RPMI7951 (cell line): ENCODE data around the gene DGKB. TPM values are rescaled to one million over a fixed set of nuclear protein-coding genes. Genes with fewer than 3 reads are reported as not detected.

Experiments
- DNase-seq: peaks from one replicate; pipeline ENCODE4 v3.0.0-alpha.2; 2012; ENCODE audit warnings: low read depth
- total RNA-seq: library from RNA; depleted of rRNA; stranded (reverse); fragments of >200 nt; shearing (Covaris generic); gene quantifications from 2 replicates; pipeline ENCODE4 v1.2.3, GENCODE V29; 2014; rRNA removed

Gene DGKB
- not detected in 2 replicates for total RNA-seq

DNA sequence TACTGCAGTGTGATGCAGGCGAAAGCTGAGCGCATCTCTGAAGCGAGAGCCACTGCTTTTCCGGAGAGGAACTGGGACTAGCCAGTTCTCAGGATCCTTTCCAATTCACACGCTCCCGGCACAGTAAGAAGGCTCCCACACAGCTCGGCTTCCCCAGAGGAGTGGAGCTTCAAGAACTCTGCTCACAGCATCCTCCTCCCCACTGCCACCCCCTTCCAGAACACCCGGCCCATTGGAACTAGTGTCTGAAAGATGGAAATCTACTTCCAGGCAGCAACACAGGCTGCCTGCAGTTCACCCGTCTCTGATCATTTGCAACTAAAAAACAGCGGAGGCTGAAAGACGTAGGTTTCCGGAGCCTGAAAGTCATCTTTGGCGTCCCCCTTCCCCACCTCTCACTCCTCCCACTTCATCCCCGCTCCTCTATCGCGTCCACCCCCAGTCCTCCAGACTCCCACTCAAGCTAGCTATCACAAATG lies at the start of gene DGKB:
DGKB (minus strand) TSS at position 163 of the 479 bp plus-strand sequence.
- DNase-seq = no peak

DNA sequence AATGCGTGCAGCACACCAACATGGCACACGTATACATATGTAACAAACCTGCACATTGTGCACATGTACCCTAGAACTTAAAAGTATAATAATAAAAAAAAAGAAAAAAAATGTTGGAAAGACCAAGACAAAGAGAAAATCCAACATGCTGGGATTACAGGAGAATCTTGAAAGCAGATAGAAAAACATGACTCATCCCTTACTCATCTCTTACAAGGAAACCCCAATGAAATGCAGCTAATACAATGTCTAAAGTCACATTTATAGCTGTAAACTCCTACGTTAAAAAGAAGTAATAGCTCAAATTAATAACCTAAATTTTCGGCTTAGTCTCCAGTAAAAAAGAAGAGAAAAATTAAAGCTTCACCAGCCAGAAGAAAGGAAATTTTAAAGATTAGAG lies 47.5 kb upstream of the DGKB start:
- no peak for DNase-seq

DNA sequence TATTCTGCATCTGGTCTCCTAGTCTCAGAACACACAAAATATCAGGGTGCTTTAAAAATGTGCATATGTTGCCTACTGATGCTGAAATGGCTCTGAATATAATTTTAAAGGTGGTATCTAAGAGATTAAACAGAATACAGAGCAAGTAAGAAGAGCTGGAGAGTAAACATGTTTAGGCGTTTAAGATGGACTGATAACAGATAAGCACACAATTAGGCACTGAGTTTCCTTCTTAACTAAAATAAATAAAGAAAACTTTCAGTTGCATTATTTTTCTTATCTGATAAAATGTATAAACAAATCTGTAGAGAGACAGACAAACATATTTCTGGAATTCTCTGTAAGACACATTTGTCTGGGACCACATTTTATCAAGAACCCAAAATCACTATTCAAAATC lies 35.6 kb upstream of the DGKB start:
- no peak for DNase-seq

DNA sequence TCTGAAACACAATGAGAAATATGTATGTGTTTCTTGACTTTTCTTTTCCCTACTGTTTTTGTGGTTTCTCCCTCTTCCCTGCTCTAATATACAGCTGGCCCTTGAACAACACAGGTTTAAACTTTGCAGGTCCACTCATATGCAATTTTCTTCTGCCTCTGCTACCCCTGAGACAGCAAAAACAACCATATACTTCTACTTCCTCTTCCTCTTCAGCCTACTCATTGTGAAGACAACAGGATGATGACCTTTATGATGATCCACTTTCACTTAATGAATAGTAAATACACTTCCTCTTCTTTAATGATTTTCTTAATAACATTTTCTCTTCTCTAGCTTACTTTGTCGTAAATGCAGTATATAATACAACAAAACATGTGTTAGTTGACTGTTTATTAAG lies 35.0 kb upstream of the DGKB start:
- DNase-seq = no peak

DNA sequence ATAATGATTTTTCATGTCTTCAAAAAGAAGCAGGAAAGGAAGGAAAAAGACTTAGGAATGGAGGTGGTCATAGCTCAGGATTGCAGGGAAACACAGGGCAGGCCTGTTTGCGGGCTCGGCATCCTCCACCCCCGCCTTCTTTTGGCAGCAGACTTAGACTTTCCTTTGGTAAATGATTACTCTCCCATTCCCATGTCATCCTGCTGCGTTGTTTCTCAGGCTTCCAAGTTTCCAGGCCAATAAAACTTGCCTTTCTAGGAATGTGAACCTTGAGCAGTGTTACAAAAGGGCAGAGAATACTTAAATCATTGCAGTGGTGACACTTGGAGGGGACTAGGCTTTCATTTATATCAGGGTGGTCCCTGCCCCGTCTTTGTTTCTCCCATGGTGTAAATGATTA lies 34.0 kb upstream of the DGKB start:
- DNase-seq = no peak

DNA sequence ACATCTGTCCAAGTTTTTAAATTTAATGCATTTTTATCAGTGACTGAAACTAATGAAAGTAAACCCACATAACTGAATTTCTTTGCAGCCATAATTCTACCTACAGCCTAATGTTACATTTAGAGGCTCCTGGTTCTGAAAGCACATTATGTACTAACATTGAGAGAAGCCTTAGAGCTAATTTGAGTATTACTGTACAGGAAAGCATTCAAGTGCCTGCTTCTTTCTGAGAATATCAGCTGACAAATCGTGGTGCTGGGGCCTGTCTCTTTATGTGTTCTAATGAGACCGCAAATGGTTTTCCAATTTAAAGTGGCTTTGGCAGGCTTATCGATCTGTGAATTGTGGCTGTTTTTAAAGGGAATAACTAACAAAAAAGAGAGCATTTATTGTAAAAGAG lies 32.3 kb upstream of the DGKB start:
- no peak for DNase-seq

DNA sequence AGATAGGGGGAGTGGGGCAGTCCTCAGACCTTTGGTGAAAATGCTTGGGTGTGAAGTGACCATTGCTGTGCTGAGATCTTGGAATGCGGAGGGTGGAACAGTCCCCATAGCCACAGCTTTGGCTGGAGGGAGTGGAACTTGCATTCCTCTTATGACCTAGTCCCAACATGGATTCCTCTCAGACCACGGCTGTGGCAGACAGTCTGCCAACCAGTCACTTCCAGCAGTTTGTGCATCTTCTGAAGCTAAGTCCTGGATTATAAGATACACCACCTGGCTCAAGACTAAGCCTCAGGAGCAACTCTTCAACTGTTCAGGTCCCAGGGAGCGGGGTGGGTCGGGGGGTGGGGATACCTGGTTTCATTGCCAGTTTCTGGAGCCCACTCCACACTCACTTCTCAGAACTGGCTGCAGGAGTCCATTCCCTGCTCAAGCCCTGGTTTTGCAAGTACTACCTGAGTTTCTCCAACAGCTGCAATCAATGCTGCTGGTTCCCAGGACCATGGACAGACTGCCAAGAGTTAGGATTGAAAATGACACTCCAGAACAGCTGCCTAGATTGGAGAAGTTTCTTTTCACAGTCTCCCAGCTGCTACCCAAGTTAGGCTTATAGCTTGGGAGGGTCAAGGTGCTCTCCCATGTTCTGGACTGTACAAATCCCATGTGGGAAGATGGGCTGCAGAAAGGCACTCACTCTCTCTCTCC lies 29.1 kb upstream of the DGKB start:
- no peak for DNase-seq

DNA sequence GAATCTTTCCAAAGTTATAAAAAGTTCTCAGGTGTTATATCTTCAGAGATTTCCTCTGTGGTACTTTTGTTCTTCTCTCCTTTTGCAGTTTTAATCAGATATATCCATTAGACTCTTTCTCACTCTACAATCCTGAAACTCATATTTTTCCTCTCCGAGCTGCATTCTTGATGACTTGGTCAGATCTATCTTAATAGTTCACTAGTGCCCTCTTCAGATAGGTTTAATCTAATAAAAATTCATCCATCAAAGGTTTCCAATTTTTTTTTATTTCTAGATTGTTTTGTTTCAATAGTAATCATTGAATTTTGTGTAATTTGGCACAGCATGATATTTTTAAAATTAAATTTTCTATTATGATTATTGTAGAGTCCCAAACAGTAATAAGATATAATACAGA lies 21.8 kb upstream of the DGKB start:
- DNase-seq = no peak

DNA sequence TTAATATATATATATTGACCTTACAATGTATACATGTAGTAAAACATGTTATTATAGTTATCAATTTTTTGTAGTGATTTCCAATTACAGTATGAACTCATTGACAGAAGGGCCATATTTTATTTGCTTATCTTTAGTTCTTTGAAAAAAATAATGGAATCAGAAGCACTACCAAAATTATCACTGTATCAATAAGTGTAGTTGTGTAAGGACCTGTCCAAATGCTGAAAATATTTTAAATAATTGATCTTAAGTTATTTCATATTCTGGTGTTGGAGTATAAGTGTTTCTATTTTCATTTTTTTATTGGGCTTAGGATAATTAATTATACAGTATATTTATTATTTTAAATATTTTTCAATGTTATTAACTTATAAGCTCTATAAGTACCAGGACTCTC lies 8.5 kb upstream of the DGKB start:
- DNase-seq = no peak

DNA sequence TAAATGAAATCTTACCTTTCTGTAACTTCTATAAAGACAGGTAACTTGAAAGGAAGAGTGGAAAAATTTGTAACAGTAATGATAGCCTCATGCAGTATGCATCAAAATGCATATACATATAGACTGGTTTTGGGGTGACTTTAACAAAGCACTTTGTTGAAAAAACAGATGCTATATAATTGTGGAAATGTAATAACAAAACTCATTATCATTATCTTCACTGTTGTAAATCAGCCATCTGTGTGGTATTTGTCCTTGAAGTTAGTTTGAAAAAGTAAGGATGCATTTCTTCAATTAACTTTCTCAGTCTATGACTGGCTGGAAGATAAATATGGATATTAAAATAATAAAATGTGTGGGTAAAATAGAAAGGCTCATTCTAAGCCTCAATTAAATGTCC lies 6.1 kb upstream of the DGKB start:
- DNase-seq = no peak

DNA sequence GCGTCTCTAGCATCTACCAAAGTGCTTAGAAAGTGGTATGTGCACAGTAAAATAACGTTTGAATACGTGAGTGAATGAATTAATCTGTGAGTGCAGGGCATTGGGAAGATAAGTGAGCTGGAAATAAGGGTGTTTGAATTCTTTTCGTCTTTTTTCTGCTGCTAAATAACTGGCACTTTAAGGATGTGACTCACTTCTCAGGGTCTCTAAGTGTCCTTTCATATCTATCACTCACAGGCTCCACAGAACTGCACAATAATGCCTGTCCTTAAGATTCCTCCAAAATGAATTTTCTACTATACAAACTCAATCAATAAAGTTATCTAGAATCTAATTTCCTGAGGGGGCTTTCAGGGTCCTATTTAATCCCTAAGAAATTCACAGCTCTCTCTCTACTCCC lies 3.2 kb upstream of the DGKB start:
- DNase-seq = no peak

DNA sequence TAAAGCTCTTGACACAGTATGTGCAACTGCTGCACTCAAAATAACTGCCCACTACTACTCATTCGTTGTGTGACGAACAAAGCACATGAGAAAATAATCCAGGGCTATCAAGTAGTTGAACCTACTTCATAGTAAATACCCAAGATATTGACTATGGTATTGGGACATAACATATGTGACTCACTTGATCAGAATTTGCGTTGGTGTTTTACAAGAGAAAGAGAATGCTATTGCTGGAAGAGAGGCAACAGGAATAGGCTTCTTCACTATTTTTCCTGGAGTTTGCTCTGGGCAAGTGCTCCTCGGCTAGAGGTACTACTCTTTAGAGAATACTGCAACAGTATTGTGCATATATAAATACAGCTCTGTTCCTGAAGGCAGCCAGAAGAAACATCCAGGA lies 2.5 kb downstream of the DGKB start:
- DNase-seq = no peak

DNA sequence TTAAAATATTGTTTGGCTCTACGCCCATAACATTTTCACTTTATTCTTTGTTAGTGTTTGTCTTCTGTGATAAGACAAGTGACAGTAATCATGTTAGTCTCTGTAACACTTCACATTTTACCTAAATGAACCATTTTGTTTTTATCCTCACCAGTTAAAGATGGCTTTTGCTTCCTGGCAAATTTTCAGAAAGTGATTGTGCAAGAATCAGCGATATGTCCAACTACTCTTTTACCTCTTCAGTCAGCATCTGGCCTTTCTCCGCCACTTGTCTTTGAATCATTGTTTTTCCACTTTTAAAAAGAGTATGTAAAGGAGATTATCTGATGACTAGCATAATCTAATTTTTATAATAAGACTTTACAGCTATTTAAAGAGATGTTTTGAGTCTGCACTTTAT lies 3.5 kb downstream of the DGKB start:
- no peak for DNase-seq

DNA sequence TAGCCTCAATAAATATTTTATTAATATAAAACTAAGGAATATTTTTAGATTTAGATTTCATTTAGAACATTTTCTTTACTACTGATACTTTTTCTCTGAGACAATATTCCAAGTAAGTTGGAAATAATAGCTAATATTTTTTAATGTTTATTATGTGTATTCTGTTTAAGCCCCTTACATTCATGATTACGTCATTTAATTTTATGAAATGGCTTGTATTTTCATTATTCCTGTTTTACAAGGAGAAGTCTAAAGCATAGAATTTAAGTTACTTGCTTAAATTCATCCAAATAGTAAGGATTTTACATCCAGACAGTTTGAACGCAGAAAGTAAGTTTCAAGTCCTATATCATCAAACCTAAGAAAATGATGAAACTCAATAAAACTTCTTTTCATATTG lies 6.1 kb downstream of the DGKB start:
- no peak for DNase-seq

DNA sequence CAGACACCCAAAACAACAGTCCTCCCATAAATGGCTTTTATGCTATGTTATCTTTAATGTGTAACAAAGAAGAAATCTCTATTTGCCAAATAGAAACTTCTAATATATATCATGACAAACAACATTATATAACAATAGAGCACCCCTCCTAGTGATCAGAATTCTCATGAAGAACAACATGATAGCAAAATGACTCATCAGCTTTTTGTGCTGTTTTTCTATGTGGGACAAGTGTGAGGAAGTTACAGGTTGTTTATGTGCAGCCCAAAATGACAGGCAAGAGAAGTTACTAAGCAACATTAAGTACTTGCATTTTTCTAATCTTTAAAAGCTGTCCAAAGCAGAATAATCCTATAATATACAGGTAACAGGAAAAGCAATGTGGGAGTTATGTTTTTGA lies 7.7 kb downstream of the DGKB start:
- DNase-seq = no peak

DNA sequence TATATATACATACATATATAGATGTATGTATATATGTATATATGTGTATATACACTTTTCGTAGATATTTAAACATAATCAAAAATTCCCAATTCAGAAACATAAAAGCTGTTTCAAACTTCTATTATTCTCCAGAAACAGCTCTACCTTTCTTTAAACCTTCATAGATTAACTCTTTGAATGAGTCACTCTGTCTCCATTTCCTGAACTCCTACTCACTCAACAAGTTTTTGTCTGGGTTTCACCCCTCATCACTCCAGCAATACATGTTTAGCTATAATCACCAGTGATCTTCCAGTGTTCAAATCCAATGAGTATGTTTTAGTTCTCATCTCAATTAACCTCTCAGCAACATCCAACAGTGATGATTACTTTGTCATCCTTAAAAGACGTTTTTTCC lies 9.6 kb downstream of the DGKB start:
- no peak for DNase-seq

DNA sequence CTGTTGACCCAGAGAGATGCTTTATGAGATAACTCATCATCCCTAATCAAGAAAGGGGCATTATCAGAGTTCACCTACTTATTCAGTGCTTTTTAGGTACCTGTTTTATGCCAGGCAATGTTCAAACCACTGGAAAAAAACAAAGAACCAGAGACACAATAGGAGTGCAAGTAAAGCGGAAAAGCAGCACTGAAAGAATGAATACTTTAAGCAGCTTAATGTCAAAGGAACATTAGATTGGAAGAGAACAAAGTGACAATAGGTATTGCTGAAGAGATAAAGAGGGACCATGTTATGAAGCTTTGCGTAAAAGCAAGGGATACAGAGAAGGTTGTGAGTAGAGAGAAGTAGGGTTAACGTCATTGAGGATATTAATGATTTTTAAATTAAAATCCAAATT lies 11.3 kb downstream of the DGKB start:
- no peak for DNase-seq

DNA sequence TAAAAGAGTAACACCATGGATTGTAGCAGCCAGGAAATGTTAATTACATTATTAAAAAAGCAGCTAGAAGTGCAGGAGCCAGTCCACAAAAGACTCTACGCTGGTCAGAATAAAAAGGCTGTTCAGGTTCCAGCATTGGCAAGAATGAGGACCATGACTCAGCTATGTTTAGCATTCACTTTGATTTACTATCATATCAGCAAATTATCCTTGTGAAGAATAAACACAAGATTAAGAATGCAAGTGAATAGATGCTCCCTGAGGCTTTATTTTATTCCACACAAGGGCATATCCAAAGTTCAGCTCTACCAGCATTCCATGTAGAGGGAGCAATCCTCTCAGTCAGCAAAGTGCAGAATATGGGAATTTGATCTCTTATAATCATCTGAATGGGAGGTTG lies 13.6 kb downstream of the DGKB start:
- no peak for DNase-seq

DNA sequence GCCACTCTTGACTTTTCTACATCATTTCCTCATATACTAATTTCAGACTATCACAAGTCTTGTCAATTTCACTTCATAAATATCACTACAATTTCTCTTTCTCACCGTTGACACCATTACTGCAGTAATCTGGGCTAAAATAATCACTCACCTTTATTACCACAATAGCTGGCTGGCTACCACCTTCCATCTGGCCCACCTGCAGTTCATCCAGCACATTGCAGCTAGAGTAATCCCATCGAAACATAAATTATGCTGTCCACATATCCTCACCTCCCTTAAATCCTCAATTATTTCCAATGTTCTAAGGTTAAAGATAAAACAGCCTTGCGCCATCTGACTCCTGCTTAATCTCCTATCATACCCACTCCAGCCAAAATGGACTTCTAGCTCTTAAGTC lies 16.0 kb downstream of the DGKB start:
- DNase-seq = no peak

DNA sequence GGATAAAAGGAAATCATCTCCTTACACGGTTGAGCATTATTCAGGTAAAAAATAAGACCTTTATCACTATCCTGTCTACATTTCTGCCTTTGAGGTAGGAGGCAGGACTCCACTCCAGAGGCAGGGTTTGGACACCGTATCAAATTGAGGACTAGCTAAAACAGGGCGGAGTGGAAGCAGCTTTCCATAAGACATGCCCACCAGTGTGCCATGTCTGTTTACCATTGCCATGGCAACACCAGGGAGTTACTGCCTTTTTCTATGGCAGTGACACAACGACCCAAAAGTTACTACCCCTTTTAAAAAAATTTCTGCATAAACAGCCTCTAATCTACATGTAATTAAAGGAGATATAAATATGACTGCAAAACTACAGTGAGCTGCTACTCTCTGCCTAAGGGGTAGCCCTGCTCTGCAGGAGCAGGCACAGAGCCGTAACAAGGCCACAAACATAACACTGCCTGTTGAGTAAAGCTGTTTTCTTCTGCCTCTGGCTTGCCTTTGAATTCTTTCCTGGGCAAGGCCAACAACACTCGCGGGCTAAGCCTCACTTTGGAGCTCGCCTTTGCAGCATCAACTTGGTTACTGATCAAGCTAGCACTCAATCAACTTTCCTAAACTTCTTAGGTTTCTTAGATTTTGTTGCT lies 26.5 kb downstream of the DGKB start:
- DNase-seq = no peak

DNA sequence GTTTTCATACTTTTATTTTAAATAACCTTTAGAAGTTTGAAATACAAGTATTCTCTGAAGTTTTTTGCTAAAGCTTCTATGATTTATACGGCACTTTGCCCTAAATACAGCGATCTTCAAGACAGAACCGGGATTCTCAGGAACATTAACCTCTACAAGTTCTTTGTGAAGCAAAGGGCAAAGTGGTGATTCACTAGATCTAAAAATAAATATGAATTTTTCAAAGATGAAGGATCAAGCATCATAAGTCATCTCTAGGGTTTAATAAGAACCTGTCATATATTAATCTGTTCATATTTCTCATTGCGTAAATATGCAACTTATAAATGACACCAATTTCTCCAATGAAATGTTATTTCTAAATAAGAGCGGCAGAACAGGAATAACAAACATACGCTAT lies 30.7 kb downstream of the DGKB start:
- no peak for DNase-seq

DNA sequence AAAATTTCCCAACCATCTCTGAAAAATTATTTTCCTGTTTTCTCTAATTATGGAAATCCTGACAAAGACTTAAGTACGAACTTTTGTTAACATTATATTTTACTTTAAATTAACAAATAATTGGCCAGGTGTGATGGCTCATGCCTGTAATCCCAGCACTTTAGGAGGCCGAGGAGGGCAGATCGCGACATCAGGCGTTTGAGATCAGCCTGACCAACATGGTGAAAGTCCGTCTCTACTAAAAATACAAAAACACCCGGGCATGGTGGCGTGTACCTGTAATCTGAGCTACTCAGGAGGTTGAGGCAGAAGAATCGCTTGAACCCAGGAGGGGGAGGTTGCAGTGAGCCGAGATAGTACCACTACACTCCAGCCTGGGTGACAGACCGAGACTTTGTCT lies 32.2 kb downstream of the DGKB start:
- DNase-seq = no peak

DNA sequence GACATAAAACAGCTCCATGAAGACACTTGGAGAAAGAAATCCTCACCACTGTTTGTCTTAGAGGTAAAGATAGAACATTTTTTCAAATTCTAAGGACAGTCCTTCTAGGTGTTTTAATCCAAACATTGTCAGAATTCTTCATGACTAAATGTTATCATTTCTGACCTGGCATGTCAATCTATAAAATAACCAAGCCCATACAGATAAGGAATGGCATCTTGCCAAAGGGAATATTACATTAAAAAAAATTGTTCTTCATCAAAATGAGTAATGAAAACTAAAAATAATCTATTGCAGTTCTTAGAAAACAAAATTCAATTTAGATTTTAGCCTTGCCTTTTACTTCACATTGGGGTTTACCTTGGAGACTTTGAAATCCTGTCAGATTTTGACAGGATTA lies 33.6 kb downstream of the DGKB start:
- no peak for DNase-seq

DNA sequence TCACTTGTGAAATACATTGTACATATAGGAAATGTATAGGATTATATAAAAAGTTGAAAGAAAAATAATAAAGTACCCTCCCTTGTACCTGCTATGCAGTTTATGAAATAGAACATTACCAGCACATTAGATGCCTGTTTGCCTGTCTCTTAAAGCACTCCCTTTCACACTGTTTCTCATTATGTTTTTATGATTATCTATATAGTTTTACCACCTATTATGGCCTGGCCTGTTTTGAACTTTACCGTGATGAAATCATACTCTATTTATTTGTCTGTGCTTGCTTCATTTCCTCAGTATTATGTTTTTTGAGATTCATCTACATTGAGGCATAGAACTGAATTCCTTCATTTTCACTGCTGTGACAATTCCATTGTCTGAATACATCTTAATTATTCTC lies 41.1 kb downstream of the DGKB start:
- no peak for DNase-seq
